H1 (cell line): ENCODE measurements around the gene GALNT9. TPM values are rescaled to one million over a fixed set of nuclear protein-coding genes. Genes with fewer than 3 reads are reported as not detected.

Experiments used
- CTCF ChIA-PET: fragments of 300-600 bp; sonication (Branson Sonifier 250); formaldehyde crosslinking; loops from one replicate; lab custom pipeline; 2021; ENCODE audit not compliant: partially characterized antibody; lab: Charles Lee
- POLR2A ChIA-PET: fragments of 300-600 bp; sonication (Branson Sonifier 250); formaldehyde crosslinking; loops from one replicate; lab custom pipeline; 2021; ENCODE audit warnings: inconsistent platforms; ENCODE audit not compliant: partially characterized antibody; lab: Charles Lee
- DNase-seq, 2 experiments: peaks; one replicate each; pipeline versions ENCODE4 v3.0.0 to v3.0.0-alpha.2; 2010 to 2022; ENCODE audit warnings: low spot score in 2 of 2, low read depth in 1 of 2, mixed read lengths in 1 of 2
- FAIRE-seq: peaks from 2 replicates; lab custom pipeline; 2011; peaks lifted over from hg19 to GRCh38; lab: Jason Lieb, UNC
- H2AFZ ChIP-seq: 2 replicates; pipeline ENCODE4 v1.8.1; 2012; ENCODE audit warnings: low read length, inconsistent platforms
- H2AK5ac ChIP-seq: 2 replicates; pipeline ENCODE4 v1.6.1; 2013; ENCODE audit warnings: low read depth, low read length
- H2BK120ac ChIP-seq: replicated peaks from 2 replicates; pipeline ENCODE3; 2013; ENCODE audit warnings: low read depth, low read length, inconsistent platforms
- H2BK12ac ChIP-seq: 2 replicates; pipeline ENCODE4 v1.6.1; 2013; ENCODE audit warnings: low read depth, low read length
- H2BK15ac ChIP-seq: 2 replicates; pipeline ENCODE4 v1.6.1; 2013; ENCODE audit warnings: low read length
- H2BK20ac ChIP-seq: 2 replicates; pipeline ENCODE4 v1.6.1; 2013; ENCODE audit warnings: low read length
- H2BK5ac ChIP-seq: 2 replicates; pipeline ENCODE4 v1.6.1; 2013; ENCODE audit warnings: low read depth, low read length
- H3K14ac ChIP-seq: 2 replicates; pipeline ENCODE4 v1.6.1; 2013; ENCODE audit warnings: inconsistent platforms; ENCODE audit not compliant: insufficient read length
- H3K18ac ChIP-seq: 2 replicates; pipeline ENCODE4 v1.6.1; 2013; ENCODE audit warnings: low read length; ENCODE audit errors: extremely low read depth
- H3K23ac ChIP-seq: 2 replicates; pipeline ENCODE4 v1.6.1; 2013; ENCODE audit warnings: inconsistent platforms; ENCODE audit not compliant: insufficient read length
- H3K23me2 ChIP-seq: 2 replicates; pipeline ENCODE4 v1.6.1; 2013; ENCODE audit warnings: low read depth, low read length
- H3K27ac ChIP-seq: 2 replicates; pipeline ENCODE4 v1.6.1; 2011; ENCODE audit warnings: low read depth, low read length, inconsistent platforms
- H3K27me3 ChIP-seq, 4 experiments: replicated peaks in 1 of 4; 1 replicate in 1 of 4; 2 replicates in 3 of 4; pipeline versions ENCODE4 v1.6.1 to v1.8.1; 2011 to 2013; ENCODE audit warnings: low read length in 3 of 4, mild to moderate bottlenecking in 3 of 4, inconsistent platforms in 2 of 4, mixed read lengths in 2 of 4, moderate library complexity in 1 of 4; ENCODE audit not compliant: control insufficient read depth in 3 of 4, insufficient read depth in 3 of 4; ENCODE audit errors: extremely low read depth in 1 of 4
- H3K36me3 ChIP-seq, 4 experiments: 2 replicates each; pipeline versions ENCODE4 v1.6.1 to v1.8.1; 2011 to 2013; ENCODE audit warnings: mild to moderate bottlenecking in 4 of 4, low read length in 3 of 4, moderate library complexity in 2 of 4, control low read depth in 1 of 4, inconsistent platforms in 1 of 4; ENCODE audit not compliant: insufficient read depth in 4 of 4, control insufficient read depth in 2 of 4
- H3K4ac ChIP-seq: replicated peaks from 2 replicates; pipeline ENCODE3; 2013; ENCODE audit warnings: low read length, low read depth, mixed read lengths, inconsistent platforms; ENCODE audit not compliant: insufficient read length
- H3K4me1 ChIP-seq, 4 experiments: replicated peaks in 1 of 4; 1 replicate in 1 of 4; 2 replicates in 3 of 4; pipeline versions ENCODE4 v1.6.1 to v1.8.1; 2011 to 2013; ENCODE audit warnings: low read length in 3 of 4, inconsistent platforms in 2 of 4, mixed read lengths in 1 of 4; ENCODE audit not compliant: insufficient read depth in 4 of 4, control insufficient read depth in 3 of 4
- H3K4me2 ChIP-seq, 2 experiments: 2 replicates each; pipeline versions ENCODE4 v1.6.1 to v1.8.1; 2011 to 2013; ENCODE audit warnings: low read depth in 2 of 2, low read length in 2 of 2, control low read depth in 1 of 2, inconsistent platforms in 1 of 2, mild to moderate bottlenecking in 1 of 2; ENCODE audit not compliant: insufficient read depth in 1 of 2
- H3K4me3 ChIP-seq, 4 experiments: fragments of 200-600, 300-600 bp in 1 of 4; sonication (generic), shearing (Covaris generic), sonication (Bioruptor Twin) in 1 of 4; 2 replicates each; pipeline versions ENCODE4 v1.5.1 to v1.8.1; 2011 to 2016; ENCODE audit warnings: low read length in 4 of 4, low read depth in 3 of 4, control low read depth in 2 of 4, inconsistent platforms in 2 of 4, mild to moderate bottlenecking in 2 of 4, mixed read lengths in 1 of 4, moderate library complexity in 1 of 4; ENCODE audit not compliant: insufficient read depth in 2 of 4; ENCODE audit errors: extremely low read depth in 1 of 4
- H3K56ac ChIP-seq: replicated peaks from 2 replicates; pipeline ENCODE3; 2013; ENCODE audit warnings: low read depth, mild to moderate bottlenecking, mixed read lengths, low read length, inconsistent platforms; ENCODE audit not compliant: insufficient read length
- H3K79me1 ChIP-seq: 2 replicates; pipeline ENCODE4 v1.6.1; 2013; ENCODE audit warnings: low read depth, low read length, control low read depth
- H3K79me2 ChIP-seq, 2 experiments: 2 replicates each; pipeline versions ENCODE4 v1.6.1 to v1.8.1; 2012 to 2013; ENCODE audit warnings: low read length in 2 of 2, mild to moderate bottlenecking in 2 of 2, inconsistent platforms in 1 of 2; ENCODE audit not compliant: insufficient read depth in 2 of 2, control insufficient read depth in 1 of 2
- H3K9ac ChIP-seq, 4 experiments: replicated peaks in 1 of 4; 1 replicate in 1 of 4; 2 replicates in 3 of 4; pipeline versions ENCODE4 v1.6.1 to v1.8.1; 2011 to 2013; ENCODE audit warnings: low read depth in 3 of 4, low read length in 3 of 4, control low read depth in 2 of 4, mild to moderate bottlenecking in 2 of 4, moderate library complexity in 2 of 4, inconsistent platforms in 1 of 4; ENCODE audit errors: extremely low read depth in 1 of 4
- H3K9me3 ChIP-seq, 2 experiments: 2 replicates each; pipeline versions ENCODE4 v1.6.1 to v1.8.1; 2012 to 2013; ENCODE audit warnings: mild to moderate bottlenecking in 2 of 2, moderate library complexity in 2 of 2, control low read depth in 1 of 2, inconsistent platforms in 1 of 2, low read depth in 1 of 2, low read length in 1 of 2, mixed read lengths in 1 of 2; ENCODE audit not compliant: insufficient read depth in 2 of 2
- H4K20me1 ChIP-seq, 2 experiments: replicated peaks in 1 of 2; 2 replicates each; pipeline versions ENCODE3 to v1.8.1; 2011 to 2013; ENCODE audit warnings: inconsistent platforms in 2 of 2, low read length in 2 of 2, mild to moderate bottlenecking in 1 of 2; ENCODE audit not compliant: insufficient read depth in 2 of 2, control insufficient read depth in 1 of 2
- H4K5ac ChIP-seq: 2 replicates; pipeline ENCODE4 v1.6.1; 2013; ENCODE audit warnings: low read length, low read depth, mixed read lengths, inconsistent platforms; ENCODE audit not compliant: insufficient read length
- H4K8ac ChIP-seq: 2 replicates; pipeline ENCODE4 v1.8.0; 2013; ENCODE audit warnings: mild to moderate bottlenecking, moderate library complexity, low read length, inconsistent platforms; ENCODE audit not compliant: insufficient read depth; ENCODE audit errors: extremely low read depth
- H4K91ac ChIP-seq: replicated peaks from 2 replicates; pipeline ENCODE3; 2013; ENCODE audit warnings: low read length, mixed read lengths, inconsistent platforms; ENCODE audit not compliant: insufficient read length
- CEBPB ChIP-seq: IDR thresholded peaks from 2 replicates; pipeline ENCODE4 v1.6.1; 2012; ENCODE audit warnings: low read depth, low read length
- CHD2 ChIP-seq: IDR thresholded peaks from 2 replicates; pipeline ENCODE4 v1.6.1; 2012; ENCODE audit warnings: low read length, improper control_type of control experiment
- CTBP2 ChIP-seq: IDR thresholded peaks from 2 replicates; pipeline ENCODE4 v1.7.0; 2011; ENCODE audit warnings: borderline replicate concordance, mild to moderate bottlenecking, moderate library complexity, mixed read lengths, low read length; ENCODE audit not compliant: insufficient read depth, insufficient read length
- EZH2 ChIP-seq: fragments of 200-600 bp; sonication (generic); IDR thresholded peaks from 2 replicates; pipeline ENCODE4 v1.7.1; 2012; ENCODE audit warnings: low read depth, mild to moderate bottlenecking, moderate library complexity, low read length, inconsistent platforms; ENCODE audit not compliant: severe bottlenecking
- RAD21 ChIP-seq, 2 experiments: IDR thresholded peaks in 1 of 2; conservative IDR thresholded peaks in 1 of 2; 2 replicates each; pipeline ENCODE4 v1.6.1; 2011; ENCODE audit warnings: low read depth in 2 of 2, low read length in 2 of 2, improper control_type of control experiment in 1 of 2, inconsistent platforms in 1 of 2, mild to moderate bottlenecking in 1 of 2, moderate library complexity in 1 of 2
- SP4 ChIP-seq: IDR thresholded peaks from 2 replicates; pipeline ENCODE4 v1.6.1; 2012; ENCODE audit warnings: low read length, inconsistent platforms
- TAF7 ChIP-seq: optimal IDR thresholded peaks from 2 replicates; pipeline ENCODE3; 2011; ENCODE audit warnings: low read depth, mild to moderate bottlenecking, inconsistent platforms, low read length, moderate library complexity, borderline replicate concordance
- TBP ChIP-seq: IDR thresholded peaks from 2 replicates; pipeline ENCODE4 v1.6.1; 2011; ENCODE audit warnings: low read depth, low read length, improper control_type of control experiment
- WGBS, 2 experiments: shearing (Covaris generic) in 1 of 2; methylation state at CpG; one replicate each; pipeline versions ENCODE4 v1.1.6 to v1.1.7; 2013 to 2015; ENCODE audit warnings: low lambda C conversion rate in 2 of 2, mixed read lengths in 2 of 2, inconsistent platforms in 1 of 2, low coverage in 1 of 2, missing lambda C conversion rate in 1 of 2; ENCODE audit not compliant: insufficient replicate concordance in 2 of 2, insufficient coverage in 1 of 2, insufficient read length in 1 of 2; ENCODE audit errors: extremely low coverage in 1 of 2, missing lambda C conversion rate in 1 of 2; 5-methylcytosine and 5-hydroxymethylcytosine counted together
- polyA plus RNA-seq, 7 experiments: library from polyadenylated mRNA; depleted of rRNA in 3 of 7; stranded (reverse) in 5 of 7; unstranded in 2 of 7; fragments of >200 nt in 5 of 7; fragments of 200-250 nt in 2 of 7; gene quantifications; 1 replicate in 5 of 7; 2 replicates in 1 of 7; 4 replicates in 1 of 7; pipeline versions ENCODE4 v1.2.1 to v1.2.3, GENCODE V29; 2011 to 2013; ENCODE audit warnings: missing spikeins in 2 of 7, mixed read lengths in 2 of 7
- total RNA-seq: library from RNA; stranded (reverse); fragmentation: NEBNext Ultra II Directional; extraction: Animal tissue kit (Norgen Biotek cat#: 25700); gene quantifications from 2 replicates; pipeline ENCODE4 v1.2.1, GENCODE V29; 2021
- TF ChIP-seq, protein P1 (sequence below), 3 experiments: IDR thresholded peaks; 1 replicate in 2 of 3; 2 replicates in 1 of 3; pipeline versions ENCODE4 v1.5.1 to v1.6.1; 2011; ENCODE audit warnings: low read length in 3 of 3, mild to moderate bottlenecking in 3 of 3, inconsistent platforms in 2 of 3, low read depth in 1 of 3, moderate library complexity in 1 of 3; ENCODE audit not compliant: insufficient read depth in 1 of 3; ENCODE audit errors: control extremely low read depth in 1 of 3

The GALNT9 gene
- total and polyA plus RNA-seq, 2 of the 8 experiments (the other 6 are each of a cell fraction or from before 2014, with no cell fraction given), result 2.0 to 3.6 TPM

DNA sequence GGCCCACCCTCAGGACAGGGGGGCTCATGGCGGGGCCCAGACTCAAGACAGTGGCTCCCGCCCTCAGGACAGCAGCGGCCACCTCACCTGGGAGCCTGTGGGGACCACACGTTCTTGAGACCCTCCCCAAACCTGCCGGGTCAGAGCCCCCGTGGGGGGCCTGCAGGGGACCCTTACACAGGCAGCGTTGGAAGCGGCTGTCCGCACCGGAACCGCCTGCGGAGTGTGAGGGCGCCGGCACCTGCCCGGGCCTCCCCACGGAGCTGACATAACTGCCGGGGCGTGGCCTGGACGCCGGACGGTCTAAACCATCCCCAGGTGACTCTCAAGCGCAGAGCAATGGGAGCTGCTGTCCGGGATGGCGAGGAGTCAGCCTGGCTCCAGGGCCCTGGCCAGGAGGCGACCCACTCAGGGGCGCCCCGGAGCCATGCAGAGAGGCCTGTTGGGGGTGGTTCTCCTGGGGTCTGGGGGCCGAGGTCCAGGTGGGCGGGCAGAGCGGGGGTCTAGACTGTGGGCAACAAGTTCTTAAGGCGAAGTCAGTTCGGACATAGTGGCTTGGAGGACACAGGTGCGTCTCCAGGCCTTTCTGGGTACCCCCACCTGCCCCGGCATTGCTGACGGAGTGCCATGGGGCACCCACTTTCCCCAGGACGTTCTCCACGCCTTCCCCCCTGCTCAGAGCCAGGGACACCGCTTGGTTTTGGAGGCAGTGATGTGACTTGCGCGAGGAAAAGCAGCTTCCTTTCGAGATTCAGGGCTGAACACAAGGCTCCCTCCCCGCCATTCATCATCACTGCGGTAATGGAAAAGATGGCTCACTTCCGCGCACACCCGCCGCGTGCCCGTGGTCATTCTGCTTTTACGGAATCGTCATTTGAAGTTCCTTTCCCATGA lies 23.2 kb downstream of the GALNT9 start:
- no peak overlapping the region for H3K4me3 ChIP-seq
- H3K36me3 ChIP-seq, result no peaks in the 10 kb centered on the region
- H3K9me3 ChIP-seq, result peaks cover 0 to 10% of the 10 kb centered on the region in 2 experiments; a peak in 1 of 4 replicates
- no peak overlapping the region for H3K23ac ChIP-seq
- H2BK15ac ChIP-seq, result no peak overlapping the region
- H4K20me1 ChIP-seq, result no peaks in the 10 kb centered on the region
- no peak overlapping the region for H3K14ac ChIP-seq
- no peaks in the 10 kb centered on the region; a peak in 1 of 7 replicates for H3K4me1 ChIP-seq
- H4K91ac ChIP-seq, result no peak overlapping the region
- no peak overlapping the region for H3K56ac ChIP-seq
- H2BK5ac ChIP-seq, result no peak overlapping the region
- H2BK20ac ChIP-seq, result no peak overlapping the region
- no peaks in the 10 kb centered on the region for H3K79me2 ChIP-seq
- H3K9ac ChIP-seq, result no peak overlapping the region
- H2BK120ac ChIP-seq, result no peak overlapping the region
- H3K27me3 ChIP-seq, result peaks cover 1 to 13% (median 4%) of the 10 kb centered on the region in 4 experiments; a peak in 4 of 7 replicates
- H3K18ac ChIP-seq, result no peak overlapping the region
- H4K8ac ChIP-seq, result no peak overlapping the region; the same call in 1 of the 2 replicates
- no peaks in the 10 kb centered on the region for H3K79me1 ChIP-seq
- no peak overlapping the region for H3K4me2 ChIP-seq
- H4K5ac ChIP-seq, result no peak overlapping the region
- no peak overlapping the region for H2AFZ ChIP-seq
- FAIRE-seq (no peak), DNase-seq (no peak)
- no peak overlapping the region for H2AK5ac ChIP-seq
- H3K23me2 ChIP-seq, result no peaks in the 10 kb centered on the region
- POLR2A ChIA-PET, result no interaction called here
- WGBS, 2 experiments, result 89% methylated on average over 47 of the region's 51 CpGs; no CpG with 5 or more reads in 1 of the 2 experiments
- H3K4ac ChIP-seq, result no peak overlapping the region
- no peak overlapping the region for H2BK12ac ChIP-seq
- no peak overlapping the region for H3K27ac ChIP-seq
- CTCF ChIA-PET, result no interaction called here
- TF ChIP-seq SP4 (no peak), TBP (no peak), CHD2 (no peak), CEBPB (no peak), EZH2 (no peak), CTBP2 (no peak), TAF7 (no peak), RAD21 (IDR thresholded peaks at IDR 0.05 in 1 of 2, conservative IDR thresholded peaks at IDR 0.05 in 1 of 2; ENCODE audit: low read depth in 2 of 2, low read length in 2 of 2) (no peak)
- TF ChIP-seq, protein P1, sequence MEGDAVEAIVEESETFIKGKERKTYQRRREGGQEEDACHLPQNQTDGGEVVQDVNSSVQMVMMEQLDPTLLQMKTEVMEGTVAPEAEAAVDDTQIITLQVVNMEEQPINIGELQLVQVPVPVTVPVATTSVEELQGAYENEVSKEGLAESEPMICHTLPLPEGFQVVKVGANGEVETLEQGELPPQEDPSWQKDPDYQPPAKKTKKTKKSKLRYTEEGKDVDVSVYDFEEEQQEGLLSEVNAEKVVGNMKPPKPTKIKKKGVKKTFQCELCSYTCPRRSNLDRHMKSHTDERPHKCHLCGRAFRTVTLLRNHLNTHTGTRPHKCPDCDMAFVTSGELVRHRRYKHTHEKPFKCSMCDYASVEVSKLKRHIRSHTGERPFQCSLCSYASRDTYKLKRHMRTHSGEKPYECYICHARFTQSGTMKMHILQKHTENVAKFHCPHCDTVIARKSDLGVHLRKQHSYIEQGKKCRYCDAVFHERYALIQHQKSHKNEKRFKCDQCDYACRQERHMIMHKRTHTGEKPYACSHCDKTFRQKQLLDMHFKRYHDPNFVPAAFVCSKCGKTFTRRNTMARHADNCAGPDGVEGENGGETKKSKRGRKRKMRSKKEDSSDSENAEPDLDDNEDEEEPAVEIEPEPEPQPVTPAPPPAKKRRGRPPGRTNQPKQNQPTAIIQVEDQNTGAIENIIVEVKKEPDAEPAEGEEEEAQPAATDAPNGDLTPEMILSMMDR (IDR thresholded peaks at IDR 0.05; ENCODE audit: control extremely low read depth in 1 of 3, insufficient read depth in 1 of 3, low read depth in 1 of 3, low read length in 3 of 3), result no peak
